ENCODE data around the gene MRPS33. TPM values are rescaled to one million over a fixed set of nuclear protein-coding genes. Genes with fewer than 3 reads are reported as not detected.
A peak's percentile ranks its signal among the peaks of the same experiment; 100 is the strongest.

The MRPS33 gene
- total RNA-seq, 1 experiment from 2014 or later = 67.7 TPM

DNA sequence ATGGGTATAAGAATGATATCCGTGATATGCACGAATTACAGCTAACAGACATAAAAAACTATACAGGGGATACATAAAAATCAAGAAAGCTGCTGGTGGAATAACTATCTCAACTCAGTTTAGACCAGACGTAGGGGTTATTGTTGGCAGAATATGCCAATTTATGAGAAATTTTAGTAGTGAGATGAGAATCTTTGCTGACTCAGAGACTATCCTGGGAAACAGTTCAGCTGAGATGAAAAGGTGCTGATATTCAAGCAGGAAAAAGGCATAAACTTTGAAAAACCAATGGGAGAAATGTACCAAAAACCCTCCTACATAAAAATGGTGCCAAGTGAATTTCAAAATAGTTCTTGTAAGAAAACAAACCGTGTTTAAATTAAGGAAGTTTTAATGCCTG, 3.3 kb downstream of the MRPS33 start:
- Histone ChIP-seq H3K36me3 (ENCODE audit: control insufficient read depth, insufficient read depth, low read length) (no peaks in the 10 kb centered on the region; the same call in none of the 2 replicates), H3K4me1 (no peaks in the 10 kb centered on the region), H3K27me3 (replicated peaks; ENCODE audit: control insufficient read depth, insufficient read depth, low read length) (no peaks in the 10 kb centered on the region), H3K4me3 (ENCODE audit: low read depth, low read length) (no peak overlapping the region), H3K9me3 (no peaks in the 10 kb centered on the region)
- no TSS peak for BruUV-seq (replicated peaks)
- Mint-ChIP-seq H3K4me1 (ENCODE audit: low read depth, unreplicated experiment) (peaks cover 11% of the 10 kb centered on the region), H3K9me3 (ENCODE audit: unreplicated experiment) (peaks cover 5% of the 10 kb centered on the region), H3K36me3 (ENCODE audit: insufficient read depth, unreplicated experiment) (peaks cover 44% of the 10 kb centered on the region), H3K27me3 (ENCODE audit: insufficient read depth, unreplicated experiment) (no peaks in the 10 kb centered on the region), H3K27ac (ENCODE audit: unreplicated experiment) (no peak overlapping the region), H3K4me3 (ENCODE audit: unreplicated experiment) (no peak overlapping the region)
- ChIA-PET CTCF (interaction anchor here (0.6 to 5.2 kb wide), 3 partner anchors 10 to 204 kb away, joined by 4 to 43 read pairs (median 6); no protein-coding TSS in a partner anchor), POLR2A (interaction anchor here (1.1 kb wide), 1 partner anchor 201 kb away, joined by 3 read pairs; no protein-coding TSS in a partner anchor)
- TF ChIP-seq, protein P1, sequence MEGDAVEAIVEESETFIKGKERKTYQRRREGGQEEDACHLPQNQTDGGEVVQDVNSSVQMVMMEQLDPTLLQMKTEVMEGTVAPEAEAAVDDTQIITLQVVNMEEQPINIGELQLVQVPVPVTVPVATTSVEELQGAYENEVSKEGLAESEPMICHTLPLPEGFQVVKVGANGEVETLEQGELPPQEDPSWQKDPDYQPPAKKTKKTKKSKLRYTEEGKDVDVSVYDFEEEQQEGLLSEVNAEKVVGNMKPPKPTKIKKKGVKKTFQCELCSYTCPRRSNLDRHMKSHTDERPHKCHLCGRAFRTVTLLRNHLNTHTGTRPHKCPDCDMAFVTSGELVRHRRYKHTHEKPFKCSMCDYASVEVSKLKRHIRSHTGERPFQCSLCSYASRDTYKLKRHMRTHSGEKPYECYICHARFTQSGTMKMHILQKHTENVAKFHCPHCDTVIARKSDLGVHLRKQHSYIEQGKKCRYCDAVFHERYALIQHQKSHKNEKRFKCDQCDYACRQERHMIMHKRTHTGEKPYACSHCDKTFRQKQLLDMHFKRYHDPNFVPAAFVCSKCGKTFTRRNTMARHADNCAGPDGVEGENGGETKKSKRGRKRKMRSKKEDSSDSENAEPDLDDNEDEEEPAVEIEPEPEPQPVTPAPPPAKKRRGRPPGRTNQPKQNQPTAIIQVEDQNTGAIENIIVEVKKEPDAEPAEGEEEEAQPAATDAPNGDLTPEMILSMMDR (IDR thresholded peaks at IDR 0.05; ENCODE audit: insufficient read depth in 1 of 2, low read depth in 1 of 2, low read length in 1 of 2, severe bottlenecking in 1 of 2, unreplicated experiment in 1 of 2) = no peak
- intact Hi-C loops (cut with micrococcal nuclease; ENCODE audit: unreplicated experiment) = loop anchor here (5.0 kb wide), 1 partner anchor 334 kb away; no protein-coding TSS in a partner anchor
- DNase-seq = no peak

DNA sequence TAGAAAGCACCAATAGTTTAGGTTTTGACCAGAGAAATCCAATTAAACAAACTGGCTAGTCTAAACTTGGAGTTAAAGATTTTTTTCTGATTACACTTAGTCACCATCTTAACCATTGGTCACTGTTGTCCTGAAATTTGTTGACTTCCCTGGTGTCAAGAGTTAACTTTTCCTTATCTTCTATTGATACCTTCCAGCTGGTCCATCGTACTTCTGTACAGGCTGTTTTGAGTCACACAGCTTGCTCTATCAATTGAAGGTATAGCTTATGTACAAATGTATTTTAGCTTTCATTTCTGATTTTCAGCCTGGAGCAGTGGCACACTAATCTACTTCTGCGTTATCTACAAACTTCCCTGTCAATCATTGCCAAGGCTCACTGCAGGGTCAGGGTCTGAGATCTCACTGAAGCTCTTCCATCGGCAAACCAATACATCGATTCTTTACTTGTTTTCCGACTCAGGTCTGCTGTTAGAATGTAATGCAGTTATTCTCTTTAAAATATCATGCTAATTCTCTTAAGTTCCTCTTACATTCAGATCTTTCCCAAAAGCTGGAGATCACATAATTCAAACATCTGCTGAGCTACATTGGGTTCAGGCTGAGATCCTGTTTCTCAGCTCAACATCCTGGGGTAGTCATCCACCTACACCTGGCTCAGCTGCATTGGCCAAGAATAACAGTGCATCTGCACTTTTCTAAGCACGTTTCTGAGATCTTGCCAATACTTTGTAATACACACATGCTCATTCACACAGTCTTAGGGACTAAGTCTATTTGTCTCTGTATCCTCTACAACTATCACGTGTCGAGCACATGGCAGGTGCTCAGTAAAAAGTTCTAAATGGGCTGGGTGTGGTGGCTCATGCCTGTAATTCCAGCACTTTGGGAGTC, 11.3 kb downstream of the MRPS33 start:
- peak in 1 of 2 experiments; percentile 20 for DNase-seq
- intact Hi-C loops (cut with micrococcal nuclease; ENCODE audit: unreplicated experiment) = no loop called here
- no peaks in the 10 kb centered on the region for H3K27me3 Mint-ChIP-seq (ENCODE audit: insufficient read depth, unreplicated experiment)
- Histone ChIP-seq H3K4me1 (peaks cover 38% of the 10 kb centered on the region), H3K9me3 (no peaks in the 10 kb centered on the region), H3K27me3 (replicated peaks; ENCODE audit: control insufficient read depth, insufficient read depth, low read length) (no peaks in the 10 kb centered on the region), H3K4me3 (ENCODE audit: low read depth, low read length) (no peak overlapping the region), H3K36me3 (ENCODE audit: control insufficient read depth, insufficient read depth, low read length) (no peaks in the 10 kb centered on the region; the same call in 1 of the 2 replicates)
- H3K27ac Mint-ChIP-seq (ENCODE audit: unreplicated experiment) = no peak overlapping the region
- ChIA-PET POLR2A (interaction anchor here (0.7 to 1.4 kb wide), 3 partner anchors 11 to 80 kb away, joined by 5 to 8 read pairs (median 5); partner anchors contain the start of gene MRPS33), CTCF (interaction anchor here (0.7 to 0.8 kb wide), 2 partner anchors 192 to 307 kb away, joined by 3 read pairs; partner anchors contain the start of gene NDUFB2)
- peak overlapping the region; percentile 25 for H3K4me3 Mint-ChIP-seq (ENCODE audit: unreplicated experiment)
- TF ChIP-seq, protein P1 (IDR thresholded peaks at IDR 0.05; ENCODE audit: insufficient read depth in 1 of 2, low read depth in 1 of 2, low read length in 1 of 2, severe bottlenecking in 1 of 2, unreplicated experiment in 1 of 2) = no peak
- BruUV-seq (replicated peaks) = TSS peak; percentile 6
- peaks cover 21% of the 10 kb centered on the region for H3K36me3 Mint-ChIP-seq (ENCODE audit: insufficient read depth, unreplicated experiment)
- no peaks in the 10 kb centered on the region for H3K9me3 Mint-ChIP-seq (ENCODE audit: unreplicated experiment)
- peaks cover 30% of the 10 kb centered on the region for H3K4me1 Mint-ChIP-seq (ENCODE audit: low read depth, unreplicated experiment)

GRCh38 chr7:141001546-141001945, 13.2 kb downstream of the MRPS33 start:
- intact Hi-C loops (cut with micrococcal nuclease; ENCODE audit: unreplicated experiment) = loop anchor here (1.0 to 2.0 kb wide), 2 partner anchors 13 to 25 kb away; partner anchors contain the start of gene MRPS33
- H3K36me3 Mint-ChIP-seq (ENCODE audit: insufficient read depth, unreplicated experiment) = peaks cover 11% of the 10 kb centered on the region
- H3K4me1 Mint-ChIP-seq (ENCODE audit: low read depth, unreplicated experiment) = peaks cover 30% of the 10 kb centered on the region
- peak overlapping the region; percentile 52 for H3K4me3 Mint-ChIP-seq (ENCODE audit: unreplicated experiment)
- H3K4me1 ChIP-seq = peaks cover 38% of the 10 kb centered on the region
- peak overlapping the region; percentile 6 for H3K27ac Mint-ChIP-seq (ENCODE audit: unreplicated experiment)
- H3K9me3 Mint-ChIP-seq (ENCODE audit: unreplicated experiment) = no peaks in the 10 kb centered on the region
- TF ChIP-seq, protein P1 (IDR thresholded peaks at IDR 0.05; ENCODE audit: insufficient read depth in 1 of 2, low read depth in 1 of 2, low read length in 1 of 2, severe bottlenecking in 1 of 2, unreplicated experiment in 1 of 2) = no peak
- DNase-seq = peak in 1 of 2 experiments; percentile 36
- H3K36me3 ChIP-seq (ENCODE audit: control insufficient read depth, insufficient read depth, low read length) = no peaks in the 10 kb centered on the region
- BruUV-seq (replicated peaks) = no TSS peak
- H3K9me3 ChIP-seq = no peaks in the 10 kb centered on the region
- H3K27me3 Mint-ChIP-seq (ENCODE audit: insufficient read depth, unreplicated experiment) = no peaks in the 10 kb centered on the region
- POLR2A ChIA-PET = interaction anchor here (0.6 to 0.9 kb wide), 3 partner anchors 13 to 275 kb away, joined by 3 read pairs; partner anchors contain the start of genes BRAF and MRPS33
- no peaks in the 10 kb centered on the region for H3K27me3 ChIP-seq (replicated peaks; ENCODE audit: control insufficient read depth, insufficient read depth, low read length)
- H3K4me3 ChIP-seq (ENCODE audit: low read depth, low read length) = no peak overlapping the region
- CTCF ChIA-PET = interaction anchor here (0.5 to 1.4 kb wide), 5 partner anchors 10 to 190 kb away, joined by 3 to 6 read pairs (median 4); partner anchors contain the start of gene BRAF
